ENCODE results near the gene ENTPD7.
"Not testable (repeated sequence)": the region's sequence is repeated elsewhere in the genome, so short reads cannot be mapped to it uniquely, and the experiment has no call there.

Gene ENTPD7, protein sequence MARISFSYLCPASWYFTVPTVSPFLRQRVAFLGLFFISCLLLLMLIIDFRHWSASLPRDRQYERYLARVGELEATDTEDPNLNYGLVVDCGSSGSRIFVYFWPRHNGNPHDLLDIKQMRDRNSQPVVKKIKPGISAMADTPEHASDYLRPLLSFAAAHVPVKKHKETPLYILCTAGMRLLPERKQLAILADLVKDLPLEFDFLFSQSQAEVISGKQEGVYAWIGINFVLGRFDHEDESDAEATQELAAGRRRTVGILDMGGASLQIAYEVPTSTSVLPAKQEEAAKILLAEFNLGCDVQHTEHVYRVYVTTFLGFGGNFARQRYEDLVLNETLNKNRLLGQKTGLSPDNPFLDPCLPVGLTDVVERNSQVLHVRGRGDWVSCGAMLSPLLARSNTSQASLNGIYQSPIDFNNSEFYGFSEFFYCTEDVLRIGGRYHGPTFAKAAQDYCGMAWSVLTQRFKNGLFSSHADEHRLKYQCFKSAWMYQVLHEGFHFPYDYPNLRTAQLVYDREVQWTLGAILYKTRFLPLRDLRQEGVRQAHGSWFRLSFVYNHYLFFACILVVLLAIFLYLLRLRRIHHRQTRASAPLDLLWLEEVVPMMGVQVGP
- 26.6 to 64.7 (median 47.3) reads per million in 17 experiments for total RNA-seq

DNA sequence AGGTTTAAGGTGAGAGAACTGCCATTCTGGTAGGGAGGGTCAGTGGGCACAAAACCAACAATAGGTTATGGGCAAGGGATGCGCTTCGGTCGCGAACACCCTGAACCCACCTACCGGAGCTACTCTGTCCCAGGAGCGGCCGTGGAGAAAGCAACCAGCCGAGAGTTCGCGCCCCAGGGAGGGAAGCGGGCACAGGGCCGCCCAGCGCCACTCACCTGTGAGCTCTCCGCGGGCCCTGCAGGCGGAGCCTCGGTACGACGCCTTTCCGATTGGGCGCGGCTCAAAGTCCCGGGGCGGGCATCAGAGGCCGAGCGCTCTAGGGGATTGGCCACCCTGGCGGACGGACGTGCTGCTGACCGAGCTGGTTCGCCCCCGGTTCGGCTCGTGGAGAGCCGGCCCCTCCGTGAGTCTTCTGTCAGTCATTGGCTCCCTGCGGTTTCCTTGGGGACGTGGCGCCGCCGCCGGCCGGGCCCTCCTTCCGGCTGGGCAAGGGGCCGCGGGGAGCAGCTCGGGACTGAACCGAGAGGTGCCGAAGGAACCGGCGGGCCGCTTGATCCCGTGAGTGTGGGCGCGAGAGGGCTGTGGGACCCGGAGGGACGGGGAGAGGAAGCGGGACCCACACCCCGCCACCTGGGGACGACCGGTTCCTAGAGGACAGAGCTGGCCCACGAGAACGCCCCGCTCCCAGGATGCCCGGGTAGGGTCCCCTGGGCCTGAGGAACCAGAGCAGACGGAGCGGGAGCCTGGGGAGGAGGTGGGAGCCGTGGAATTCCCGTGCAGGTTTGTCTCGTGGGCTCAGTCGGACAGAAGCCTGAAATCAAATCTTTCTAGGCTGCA is at the start of gene ENTPD7:
Gene ENTPD7, plus strand, starts transcription at position 479 of the 837 bp plus-strand sequence. CDS start 448 bp downstream, outside the sequence.
- peak; percentile 95 to 98 (median 97) for DNase-seq

GRCh38 chr10:99610221-99610620 is 49.1 kb upstream of the ENTPD7 start:
- DNase-seq = no peak

DNA sequence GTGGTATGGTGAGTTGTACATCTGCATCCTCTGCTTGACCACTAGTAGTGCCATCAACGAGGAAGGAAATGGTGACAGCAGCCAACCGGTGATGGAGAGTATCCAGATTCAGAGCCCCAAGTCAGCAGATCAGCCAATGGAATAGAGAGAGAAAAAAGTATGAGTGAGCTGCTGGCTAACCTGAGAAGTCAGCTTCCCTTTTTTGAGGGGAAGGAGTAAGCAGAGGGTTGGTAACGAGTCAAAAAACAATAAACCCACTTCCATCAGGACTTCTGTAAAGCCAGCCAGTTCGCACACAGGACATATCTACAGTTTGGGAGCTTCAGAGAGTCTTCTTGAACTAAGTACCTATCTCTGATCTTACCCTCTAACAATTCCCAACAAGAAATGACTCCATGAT is 48.0 kb upstream of the ENTPD7 start:
- DNase-seq = no peak

DNA sequence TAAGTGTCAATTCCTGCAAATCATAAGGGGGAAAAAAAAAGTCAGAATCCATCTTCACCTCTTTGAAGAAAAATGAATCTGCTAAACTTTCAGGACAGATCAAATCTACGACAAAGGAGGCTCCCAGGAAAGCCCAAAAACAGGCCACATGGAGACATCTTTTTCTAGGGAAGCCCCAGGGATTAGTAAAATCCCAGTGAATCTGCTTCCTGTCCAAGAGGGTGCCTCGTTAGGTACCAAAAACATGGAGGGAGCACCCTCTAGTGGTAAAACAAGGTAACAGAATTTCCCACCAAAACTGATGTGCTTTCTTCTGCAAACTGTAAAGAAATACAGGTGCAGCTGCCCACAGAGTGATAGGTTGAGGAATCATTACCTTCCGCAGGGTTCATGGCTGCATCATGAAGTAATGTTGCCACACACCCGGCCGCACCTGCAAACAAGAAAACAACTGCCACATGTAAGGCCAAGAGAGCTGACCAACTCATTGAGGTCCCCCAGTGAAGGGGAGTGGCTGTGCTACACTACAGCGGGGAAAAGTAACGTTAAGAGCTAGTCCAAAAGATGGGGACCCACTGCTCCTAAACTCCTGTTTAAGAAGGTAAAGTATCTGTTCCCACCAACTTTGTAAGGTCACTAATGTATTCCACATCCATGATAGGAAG is 47.0 kb upstream of the ENTPD7 start:
- peak; percentile 60 to 74 (median 68) for DNase-seq

- no peak for DNase-seq
These were observed 43.9 kb upstream of the ENTPD7 start for GRCh38 chr10:99615426-99615825.

DNA sequence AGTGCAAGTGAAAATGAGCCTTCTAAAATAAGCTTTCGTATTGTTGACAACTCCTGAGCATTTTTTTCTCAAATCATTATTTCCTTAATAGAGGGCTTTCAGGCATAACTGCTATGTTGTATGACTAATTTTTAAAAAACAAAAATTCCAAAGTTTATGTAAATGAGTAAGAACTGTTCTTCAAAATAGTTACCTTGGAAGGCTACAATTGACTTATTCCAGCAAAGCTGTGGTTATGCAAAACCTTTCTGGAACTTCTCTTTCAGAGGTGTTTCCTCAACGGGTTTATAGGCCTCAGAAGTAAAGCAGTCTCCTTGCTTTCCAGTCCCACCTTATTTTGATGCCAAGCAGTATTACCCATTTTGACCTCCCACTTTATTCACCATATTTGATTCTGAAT is 41.6 kb upstream of the ENTPD7 start:
- DNase-seq = no peak

- DNase-seq = peak in 2 of 4 experiments; percentile 38 to 48
These were observed 40.1 kb upstream of the ENTPD7 start for GRCh38 chr10:99619090-99619800.

DNA sequence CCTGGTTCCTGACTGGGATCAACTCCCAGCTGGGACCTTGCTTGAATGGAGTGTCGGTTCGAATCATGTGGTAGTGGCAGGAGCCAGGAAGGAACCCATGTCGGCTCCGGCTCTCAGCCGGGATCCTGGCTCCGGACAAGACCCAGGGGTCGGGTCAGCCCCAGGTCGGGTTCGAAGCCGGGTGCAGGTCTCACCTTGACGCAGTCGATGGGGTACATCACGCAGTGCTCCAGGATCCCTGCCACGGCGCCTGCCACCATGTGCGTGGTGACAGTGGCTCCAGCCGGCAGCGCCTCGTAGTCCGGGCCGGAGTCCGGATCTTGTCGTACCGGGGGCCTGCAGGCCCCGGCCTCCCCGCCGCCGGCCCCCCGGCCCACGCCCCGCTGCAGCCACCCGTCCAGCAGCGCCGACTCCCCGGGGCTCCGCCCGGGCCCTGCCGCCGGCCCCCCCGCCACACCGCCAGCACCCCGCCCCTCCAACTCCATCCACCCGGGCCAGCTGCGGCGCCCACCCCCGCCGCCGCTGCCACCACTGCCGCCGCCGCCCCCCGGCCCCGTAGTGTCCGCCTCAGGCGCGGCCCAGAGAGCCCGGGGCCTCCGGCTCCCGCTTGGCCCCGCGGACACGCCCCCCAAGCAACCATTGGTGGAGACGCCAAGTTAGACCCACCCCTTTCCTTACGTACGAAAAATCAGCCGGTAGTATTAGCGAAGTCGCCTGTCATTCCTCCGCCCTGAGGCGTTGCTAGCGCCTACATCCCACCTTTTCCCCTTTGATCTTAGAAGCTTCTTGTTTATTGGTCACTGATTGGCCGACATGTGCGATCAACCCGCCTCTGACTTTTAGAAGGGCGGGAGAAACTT is 39.2 kb upstream of the ENTPD7 start, which contains the start of gene SLC25A28:
Gene SLC25A28, minus strand, starts transcription at position 589 of the 860 bp plus-strand sequence. Its CDS starts 104 bp downstream, at position 485.
- DNase-seq = peak; percentile 42 to 100 (median 98)

GRCh38 chr10:99620711-99621453 is 38.4 kb upstream of the ENTPD7 start:
- DNase-seq = peak; percentile 98

GRCh38 chr10:99621454-99622251 is 37.7 kb upstream of the ENTPD7 start:
- DNase-seq = no peak

DNA sequence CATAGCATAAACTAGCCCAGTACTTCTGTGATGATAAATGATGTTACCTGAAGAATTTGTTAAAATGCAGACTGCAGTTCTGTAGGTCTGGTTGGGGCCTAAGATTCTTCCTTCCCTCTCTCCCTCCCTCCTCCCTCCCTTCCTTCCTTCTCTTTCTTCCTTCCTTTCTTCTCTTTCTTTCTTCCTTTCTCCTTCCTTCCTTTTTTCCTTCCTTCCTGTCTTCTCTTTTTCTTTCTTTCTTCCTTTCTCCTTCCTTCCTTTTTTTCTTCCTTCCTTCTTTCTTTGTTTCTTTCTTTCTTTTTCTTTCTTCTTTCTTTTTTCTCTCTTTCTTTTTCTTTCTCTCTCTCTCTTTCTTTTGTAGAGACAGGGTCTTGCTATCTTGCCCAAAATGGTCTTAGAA is 35.4 kb upstream of the ENTPD7 start:
- DNase-seq = no peak

DNA sequence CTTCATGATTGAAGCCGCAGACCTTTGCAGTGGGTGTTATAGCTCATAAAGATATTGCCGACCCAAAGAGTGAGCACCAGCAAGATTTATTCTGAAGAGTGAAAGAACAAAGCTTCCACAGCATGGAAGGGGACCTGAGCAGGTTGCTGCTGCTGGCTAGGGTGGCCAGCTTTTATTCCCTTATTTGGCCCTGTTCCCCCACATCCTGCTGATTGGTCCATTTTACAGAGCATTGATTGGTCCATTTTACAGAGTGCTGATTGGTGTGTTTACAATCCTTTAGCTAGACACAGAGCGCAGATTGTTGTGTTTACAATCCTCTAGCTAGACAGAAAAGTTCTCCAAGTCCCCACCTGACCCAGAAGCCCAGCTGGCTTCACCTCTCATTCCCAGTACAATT is 34.2 kb upstream of the ENTPD7 start:
- DNase-seq = not testable (repeated sequence)

DNA sequence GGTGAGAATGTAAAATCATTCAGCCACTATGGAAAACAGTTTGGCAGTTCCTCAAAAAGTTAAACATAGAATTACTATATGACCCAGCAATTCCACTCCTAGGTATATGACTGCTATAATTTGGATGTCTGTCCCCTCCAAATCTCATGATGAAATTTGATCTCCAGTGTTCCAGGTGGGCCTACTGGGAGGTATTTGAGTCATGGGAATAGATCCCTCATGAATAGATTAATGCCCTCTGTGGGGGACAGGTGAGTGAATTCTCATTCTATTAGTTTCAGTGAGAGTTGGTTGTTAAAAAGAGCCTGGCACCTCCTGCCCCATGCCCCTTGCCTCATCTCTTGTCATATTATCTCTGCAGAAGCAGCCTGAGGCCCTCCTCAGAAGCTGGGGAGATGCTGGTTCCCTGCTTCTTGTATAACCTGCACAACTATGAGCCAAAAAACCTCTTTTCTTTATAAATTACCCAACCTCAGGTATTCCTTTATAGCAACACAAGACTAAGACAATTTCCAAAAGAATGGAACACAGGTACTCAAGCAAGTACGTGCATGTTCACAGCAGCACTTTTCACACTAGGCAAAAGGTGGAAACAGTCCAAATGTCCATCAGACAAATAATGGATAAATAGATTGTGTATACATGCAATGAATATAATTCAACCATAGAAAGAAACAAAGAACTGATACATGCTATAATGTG is 30.2 kb upstream of the ENTPD7 start:
- no peak for DNase-seq

- DNase-seq = no peak
These were observed 29.7 kb upstream of the ENTPD7 start for GRCh38 chr10:99629625-99629978.

GRCh38 chr10:99630433-99630832 is 28.9 kb upstream of the ENTPD7 start:
- peak; percentile 54 to 67 (median 60) for DNase-seq

GRCh38 chr10:99630991-99631390 is 28.3 kb upstream of the ENTPD7 start:
- DNase-seq = no peak

GRCh38 chr10:99631496-99631895 is 27.8 kb upstream of the ENTPD7 start:
- DNase-seq = no peak

GRCh38 chr10:99633832-99634231 is 25.5 kb upstream of the ENTPD7 start:
- no peak for DNase-seq

All from suppressor macrophage (primary cell).